Amniotic epithelial cell (primary cell): ENCODE data around the gene HSPA2.
"Not testable (repeated sequence)": the region's sequence is repeated elsewhere in the genome, so short reads cannot be mapped to it uniquely, and the experiment has no call there.

Experiments used
- DNase-seq: peaks from one replicate; pipeline ENCODE4 v3.0.0-alpha.2; 2010; ENCODE audit warnings: low read depth

Gene HSPA2

DNA sequence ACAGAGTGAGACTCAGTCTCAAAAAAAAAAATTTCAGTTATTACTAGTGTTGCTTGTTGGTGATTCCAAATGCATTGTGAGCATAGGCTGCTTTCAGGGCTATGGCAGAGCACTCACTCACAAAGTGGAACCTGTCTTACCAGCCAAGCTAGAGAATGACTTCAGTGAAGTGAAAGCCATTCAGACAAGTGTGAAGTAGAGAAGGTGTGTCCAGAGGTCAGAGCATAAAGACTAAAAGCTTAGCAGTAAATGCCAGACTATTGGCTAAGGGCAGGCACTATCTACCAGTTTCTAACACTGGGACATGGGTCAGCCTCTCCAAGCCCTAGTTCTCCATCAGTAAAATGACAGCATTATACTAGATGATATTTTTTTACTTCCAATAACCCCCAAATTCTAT lies 21.9 kb downstream of the HSPA2 start:
- no peak for DNase-seq

DNA sequence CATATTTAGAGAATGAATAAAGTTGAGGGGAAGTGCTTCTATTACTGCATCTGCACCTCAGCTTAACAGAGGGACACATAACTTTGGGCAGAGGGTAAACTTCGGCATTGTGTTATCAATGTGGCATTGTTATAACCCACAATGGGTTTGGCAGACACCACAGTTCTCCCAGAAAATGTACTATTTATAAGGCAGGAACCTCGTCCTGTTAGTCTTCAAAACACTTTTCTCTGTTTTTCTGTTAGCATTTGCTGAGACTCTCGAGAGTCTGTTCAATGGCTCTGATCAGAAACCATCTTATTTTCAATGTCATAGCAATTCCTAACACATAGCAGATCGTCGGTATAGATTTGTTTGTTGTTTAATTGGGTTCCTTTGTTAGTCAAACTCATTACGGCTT lies 23.2 kb downstream of the HSPA2 start:
- no peak for DNase-seq

DNA sequence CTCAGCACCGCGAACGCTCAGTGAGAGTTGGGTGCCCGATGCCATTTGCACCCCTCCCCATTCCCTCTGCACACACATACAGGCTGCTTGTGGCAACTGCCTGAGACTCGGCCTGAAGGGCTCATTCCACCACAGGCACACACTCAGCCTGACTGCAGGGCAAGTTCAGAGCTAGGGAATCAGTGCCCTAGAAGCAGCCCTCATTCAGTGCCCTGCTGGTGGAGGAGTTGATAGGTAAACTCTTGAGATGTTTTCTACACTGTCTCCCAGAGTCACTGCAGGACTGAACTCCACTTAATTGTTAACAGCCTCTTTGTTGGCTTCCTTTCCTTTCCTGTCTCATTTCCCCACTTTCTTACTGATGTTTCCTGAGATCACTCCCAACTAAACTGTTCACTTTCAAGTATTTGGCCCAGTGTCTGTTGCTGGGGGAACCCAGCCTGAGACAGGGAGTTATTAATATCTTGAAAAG lies 26.1 kb downstream of the HSPA2 start:
- no peak for DNase-seq

DNA sequence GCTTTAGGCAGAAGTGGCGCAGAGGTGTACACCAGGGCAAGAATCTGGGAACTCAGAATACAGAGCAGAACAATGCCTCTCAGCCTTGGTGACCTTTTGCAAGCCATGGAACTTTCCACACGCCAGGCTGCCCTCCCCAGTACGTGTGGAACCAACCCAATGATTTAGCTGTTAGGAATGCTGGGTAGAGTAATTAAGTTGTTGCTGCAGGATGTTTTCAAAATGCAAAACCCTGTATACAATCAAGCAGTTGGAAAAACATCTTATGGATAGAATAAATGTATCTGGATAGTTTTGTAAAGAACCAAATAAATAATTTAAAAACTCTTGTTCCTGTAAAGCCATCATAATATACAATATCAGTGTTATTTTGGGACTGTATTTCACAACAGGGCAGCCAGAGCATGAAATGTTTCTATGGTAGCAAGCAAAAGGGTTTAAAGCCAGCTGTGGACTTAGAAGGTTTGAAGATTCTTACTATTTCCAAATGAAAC lies 28.6 kb downstream of the HSPA2 start:
- DNase-seq: peak; percentile 88

GRCh38 chr14:64569646-64570045 lies 29.1 kb downstream of the HSPA2 start:
- not testable (repeated sequence) for DNase-seq

GRCh38 chr14:64572386-64573104 lies 32.0 kb downstream of the HSPA2 start:
- DNase-seq: no peak

GRCh38 chr14:64573109-64573508 lies 32.6 kb downstream of the HSPA2 start:
- no peak for DNase-seq

DNA sequence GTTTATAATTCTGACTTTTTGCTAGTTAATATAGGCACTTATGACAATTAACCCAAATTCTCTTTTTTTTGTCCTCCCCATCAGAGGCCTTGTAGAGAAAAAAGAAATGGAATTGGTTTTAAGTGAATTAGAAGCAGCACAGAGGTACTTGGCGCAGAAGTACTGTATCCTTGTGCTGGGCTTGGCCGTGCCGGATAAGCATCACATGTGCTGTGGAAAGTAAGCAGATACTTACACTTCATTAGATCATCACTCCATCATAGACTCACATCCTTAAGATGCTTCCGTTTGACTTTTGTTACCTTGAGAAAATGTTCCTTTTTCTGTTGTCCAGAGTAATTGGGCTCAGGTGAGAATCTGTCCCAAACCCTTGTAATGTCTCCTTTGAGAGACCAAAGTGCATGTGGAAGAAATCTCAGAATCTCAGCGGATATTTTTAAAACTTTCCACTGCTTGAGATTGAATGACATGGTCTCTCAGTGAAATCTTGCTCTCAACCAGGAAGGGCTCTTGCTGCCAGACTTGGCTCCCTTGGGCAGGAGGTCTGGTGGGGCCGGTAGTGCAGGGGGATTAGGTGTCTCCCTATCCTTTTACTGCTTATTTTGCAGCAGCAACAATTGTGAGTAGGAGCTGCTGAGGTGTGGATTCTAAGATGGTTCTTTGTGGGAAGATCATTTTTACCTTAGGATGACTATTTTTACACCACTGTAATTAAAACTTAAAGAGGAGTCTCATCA lies 34.0 kb downstream of the HSPA2 start:
- no peak for DNase-seq

- no peak for DNase-seq
Measured at GRCh38 chr14:64577211-64577610, 36.7 kb downstream of the HSPA2 start.

DNA sequence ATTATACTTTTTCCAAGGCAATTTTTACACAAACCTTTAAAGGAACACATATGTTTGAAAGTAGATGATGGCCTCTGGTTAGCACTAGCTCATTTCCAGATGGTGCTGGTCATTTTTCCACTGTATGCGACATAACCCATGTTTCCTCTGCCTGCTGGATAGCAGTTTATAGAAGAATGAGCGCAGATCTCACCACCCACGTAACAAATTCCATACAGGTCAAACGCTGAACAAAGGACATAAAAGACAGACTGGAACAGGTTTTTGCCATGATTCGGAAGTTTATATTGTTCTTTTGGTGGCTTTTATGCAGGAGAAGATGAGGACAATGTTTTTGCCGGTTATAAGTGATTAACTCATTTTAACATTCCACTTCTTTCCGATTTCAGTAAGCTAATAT lies 39.9 kb downstream of the HSPA2 start:
- DNase-seq: no peak

- DNase-seq: peak; percentile 6
Measured at GRCh38 chr14:64581363-64581762, 40.8 kb downstream of the HSPA2 start.

GRCh38 chr14:64581817-64582216 lies 41.3 kb downstream of the HSPA2 start:
- no peak for DNase-seq

DNA sequence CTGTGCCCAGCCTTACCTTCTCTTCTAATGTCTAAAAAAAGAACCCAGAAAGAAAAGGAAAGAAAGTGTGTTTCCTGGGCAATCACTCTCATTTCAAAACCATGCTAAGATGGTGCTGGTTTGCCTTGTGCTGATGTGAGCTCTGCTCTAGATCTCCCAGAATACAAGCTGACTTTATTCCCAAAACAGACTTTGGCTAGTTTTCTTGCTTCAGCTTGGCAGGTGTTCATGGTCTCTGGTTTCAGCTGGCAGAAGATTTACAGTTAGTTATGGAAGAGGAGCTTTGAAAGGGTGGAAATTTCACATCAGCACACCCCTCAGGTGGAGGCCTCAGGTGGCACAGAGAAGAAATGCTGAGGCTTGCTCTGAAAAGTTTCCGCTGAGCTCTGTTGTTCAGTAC lies 43.6 kb downstream of the HSPA2 start:
- no peak for DNase-seq

DNA sequence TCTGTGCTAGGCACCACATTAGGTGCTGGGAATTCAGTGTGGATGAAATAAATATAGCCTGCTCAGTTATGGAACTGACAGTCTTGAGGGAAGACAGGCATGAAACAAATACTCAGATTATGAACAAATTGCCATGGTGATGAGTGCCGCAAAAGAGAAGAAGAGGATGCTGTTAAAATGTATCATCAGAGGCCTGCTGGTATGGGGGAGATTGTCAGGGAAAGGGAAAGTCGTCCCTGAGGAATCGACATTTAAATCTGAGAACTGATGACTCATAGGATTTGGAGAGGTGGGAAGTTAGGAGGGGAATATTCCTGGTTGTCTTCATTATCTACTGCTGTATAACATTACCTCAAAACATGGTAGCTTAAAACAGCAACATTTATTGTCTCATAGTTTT lies 51.3 kb downstream of the HSPA2 start:
- peak; percentile 43 for DNase-seq
